ENCODE data around the gene LDLRAD4.

- TF ChIP-seq GABPA (IDR thresholded peaks at IDR 0.05; ENCODE audit: low read depth) (no peak), CTCF (IDR thresholded peaks at IDR 0.05) (no peak), POLR2AphosphoS5 (IDR thresholded peaks at IDR 0.05; ENCODE audit: low read depth, low read length) (no peak), PBX3 (IDR thresholded peaks at IDR 0.05) (no peak), EP300 (IDR thresholded peaks at IDR 0.05; ENCODE audit: borderline replicate concordance in 1 of 2, low read depth in 1 of 2, low read length in 1 of 2) (no peak), CHD2 (IDR thresholded peaks at IDR 0.05; ENCODE audit: low read length, partially characterized antibody) (no peak), RXRA (IDR thresholded peaks at IDR 0.05; ENCODE audit: borderline replicate concordance, low read depth) (no peak), IRF3 (IDR thresholded peaks at IDR 0.05; ENCODE audit: low read depth, low read length) (no peak), TEAD4 (IDR thresholded peaks at IDR 0.05; ENCODE audit: borderline replicate concordance, insufficient read depth) (no peak), EZH2phosphoT487 (IDR thresholded peaks at IDR 0.05; ENCODE audit: borderline replicate concordance, low read depth) (no peak)
These were observed 195.5 kb downstream of the LDLRAD4 start for GRCh38 chr18:13414102-13414501.

Measured in SK-N-SH (cell line).